GM12878 (cell line): Measurements from ENCODE around the gene ACSS1. TPM values are rescaled to one million over a fixed set of nuclear protein-coding genes. Genes with fewer than 3 reads are reported as not detected.

ENCODE experiments used
- ATAC-seq: fragments of 200-7000 bp; cut with Tn5 transposase; 3 replicates; pipeline ENCODE4 v1.9.1; 2020; ENCODE audit warnings: mild to moderate bottlenecking, moderate library complexity
- BruUV-seq: library from RNA; stranded (reverse); fragments of 400-500 nt; replicated peaks from 2 replicates; lab custom pipeline; 2021; lab: Mats Ljungman, UMichigan
- CTCF ChIA-PET: fragments of 300-600 bp; sonication (Branson Sonifier 250); formaldehyde crosslinking; extraction: SDS; loops from one replicate; lab custom pipeline; 2021; ENCODE audit warnings: inconsistent platforms; lab: Yijun Ruan, JAX
- POLR2A ChIA-PET: fragments of 350-600 bp; formaldehyde crosslinking; extraction: SDS; loops from one replicate; lab custom pipeline; 2021; ENCODE audit warnings: inconsistent platforms; lab: Charles Lee
- RAD21 ChIA-PET: fragments of 300-600 bp; sonication (Branson Sonifier 250); formaldehyde crosslinking; loops from one replicate; lab custom pipeline; 2023; ENCODE audit warnings: antibody characterized with exemption; ENCODE audit not compliant: unreplicated experiment; lab: Charles Lee
- SMC1A ChIA-PET: fragments of 300-600 bp; sonication (Branson Sonifier 250); formaldehyde crosslinking; loops from one replicate; lab custom pipeline; 2023; ENCODE audit not compliant: unreplicated experiment, uncharacterized antibody; lab: Charles Lee
- DNase-seq: peaks from one replicate; pipeline ENCODE4 v3.0.0-alpha.2; 2011; ENCODE audit warnings: low read depth, low spot score
- FAIRE-seq: peaks from 3 replicates; lab custom pipeline; 2011; peaks lifted over from hg19 to GRCh38; lab: Jason Lieb, UNC
- H2AFZ ChIP-seq: 2 replicates; pipeline ENCODE4 v1.6.0; 2011; ENCODE audit warnings: low read depth, low read length, control low read depth; ENCODE audit not compliant: control insufficient read depth
- H3K27ac ChIP-seq: 2 replicates; pipeline ENCODE4 v1.5.1; 2011; ENCODE audit warnings: control low read depth; ENCODE audit not compliant: control insufficient read depth, insufficient read depth
- H3K27me3 ChIP-seq, 2 experiments: replicated peaks in 1 of 2; 2 replicates each; pipeline versions ENCODE4 v1.6.0 to v1.6.1; 2011; ENCODE audit warnings: low read length in 1 of 2; ENCODE audit not compliant: control insufficient read depth in 2 of 2, insufficient read depth in 2 of 2
- H3K36me3 ChIP-seq, 2 experiments: 2 replicates each; pipeline ENCODE4 v1.5.1; 2011; ENCODE audit warnings: low read length in 1 of 2; ENCODE audit not compliant: control insufficient read depth in 2 of 2, insufficient read depth in 2 of 2
- H3K4me1 ChIP-seq: 2 replicates; pipeline ENCODE4 v1.6.1; 2011; ENCODE audit warnings: mild to moderate bottlenecking, low read length, moderate library complexity, mixed read lengths; ENCODE audit not compliant: control insufficient read depth, insufficient read depth
- H3K4me2 ChIP-seq: 2 replicates; pipeline ENCODE4 v1.6.0; 2011; ENCODE audit warnings: control low read depth; ENCODE audit not compliant: control insufficient read depth, insufficient read depth
- H3K4me3 ChIP-seq: fragments of 200-600 bp; sonication (generic); 2 replicates; pipeline ENCODE4 v1.5.1; 2016
- H3K79me2 ChIP-seq: 2 replicates; pipeline ENCODE4 v1.6.0; 2011; ENCODE audit warnings: low read length; ENCODE audit not compliant: control insufficient read depth, insufficient read depth
- H3K9ac ChIP-seq: 2 replicates; pipeline ENCODE4 v1.8.0; 2011; ENCODE audit warnings: low read length, control low read depth, mixed read lengths; ENCODE audit not compliant: control insufficient read depth, insufficient read depth
- H3K9me3 ChIP-seq: replicated peaks from 3 replicates; pipeline ENCODE4 v1.5.1; 2011; ENCODE audit warnings: mild to moderate bottlenecking, low read length; ENCODE audit not compliant: control insufficient read depth, insufficient read depth
- H4K20me1 ChIP-seq: 2 replicates; pipeline ENCODE4 v1.6.0; 2011; ENCODE audit not compliant: control insufficient read depth, insufficient read depth
- BHLHE40 ChIP-seq, 2 experiments: fragments of 450-650 bp in 1 of 2; IDR thresholded peaks; 2 replicates each; pipeline ENCODE4 v1.6.1; 2011 to 2017; ENCODE audit warnings: low read depth in 2 of 2, borderline replicate concordance in 1 of 2, improper control_type of control experiment in 1 of 2, low read length in 1 of 2, mild to moderate bottlenecking in 1 of 2
- CHD1 ChIP-seq: IDR thresholded peaks from 2 replicates; pipeline ENCODE4 v1.6.1; 2012; ENCODE audit warnings: low read depth, low read length, improper control_type of control experiment
- HDAC2 ChIP-seq: fragments of 200-600 bp; sonication (generic); IDR thresholded peaks from 2 replicates; pipeline ENCODE4 v1.6.1; 2017
- SUZ12 ChIP-seq: fragments of 200-600 bp; sonication (generic); IDR thresholded peaks from one replicate; pipeline ENCODE4 v1.6.1; 2018; ENCODE audit warnings: antibody characterized with exemption, mild to moderate bottlenecking; ENCODE audit not compliant: unreplicated experiment
- ZBTB40 ChIP-seq: fragments of 450-650 bp; IDR thresholded peaks from 2 replicates; pipeline ENCODE4 v1.6.1; 2016; ENCODE audit warnings: mild to moderate bottlenecking, moderate library complexity, borderline replicate concordance
- ZNF217 ChIP-seq: fragments of 450-650 bp; IDR thresholded peaks from 2 replicates; pipeline ENCODE4 v1.6.1; 2017; ENCODE audit warnings: antibody characterized with exemption, mild to moderate bottlenecking
- WGBS: methylation state at CpG from one replicate; pipeline ENCODE4 v1.1.6; 2016; ENCODE audit warnings: low lambda C conversion rate; ENCODE audit not compliant: insufficient replicate concordance, insufficient coverage; ENCODE audit errors: missing lambda C conversion rate; 5-methylcytosine and 5-hydroxymethylcytosine counted together
- in situ Hi-C: fragments of 300-500 bp; cut with MboI; formaldehyde crosslinking; loops from 9 replicates; pipeline ENCODE4 v1.14.3; 2018; ENCODE audit warnings: mixed read lengths
- intact Hi-C: fragments of 100-400 bp; cut with micrococcal nuclease; formaldehyde crosslinking; loops from one replicate; pipeline ENCODE4 v1.14.2; 2022; ENCODE audit not compliant: unreplicated experiment
- polyA plus RNA-seq, 11 experiments: library from polyadenylated mRNA; depleted of rRNA in 4 of 11; unstranded in 6 of 11; stranded (reverse) in 5 of 11; fragments of >200 nt; fragmentation: Nextera tagmentation in 4 of 11; fragmentation: Illumina TruSeq in 1 of 11; extraction: Ambion mirVana in 4 of 11; extraction: Trizol in 1 of 11; gene quantifications; 1 replicate in 1 of 11; 2 replicates in 10 of 11; pipeline versions ENCODE4 v1.2.1 to v1.2.3, GENCODE V29; 2011 to 2016; ENCODE audit warnings: inconsistent platforms in 2 of 11, missing spikeins in 2 of 11, low read depth in 1 of 11
- total RNA-seq, 4 experiments: library from RNA; depleted of rRNA in 3 of 4; stranded (reverse); fragments of >200 nt in 3 of 4; fragmentation: Illumina TruSeq in 1 of 4; extraction: Trizol in 1 of 4; gene quantifications; 2 replicates each; pipeline versions ENCODE4 v1.2.1 to v1.2.3, GENCODE V29; 2013 to 2021

Gene ACSS1
- total and polyA plus RNA-seq, 10 of the 15 experiments (the other 5 are each of a cell fraction or from before 2014, with no cell fraction given): 1.3 to 44.9 (median 31.1) TPM

- Histone ChIP-seq H4K20me1 (no peaks in the 10 kb centered on the region), H3K79me2 (no peaks in the 10 kb centered on the region), H3K27ac (no peak overlapping the region), H3K4me2 (no peak overlapping the region), H3K27me3 (peaks cover 0 to 4% of the 10 kb centered on the region in 2 experiments; a peak in 2 of 4 replicates), H3K9ac (no peak overlapping the region), H3K36me3 (no peaks in the 10 kb centered on the region), H2AFZ (no peak overlapping the region), H3K9me3 (no peaks in the 10 kb centered on the region), H3K4me1 (peaks cover 8% of the 10 kb centered on the region), H3K4me3 (no peak overlapping the region)
- ChIA-PET RAD21 (interaction anchor here (1.4 to 9.2 kb wide), 4 partner anchors 9 to 69 kb away, joined by 4 to 87 read pairs (median 10); partner anchors contain the start of gene APMAP), CTCF (interaction anchor here (0.8 to 12.6 kb wide), 7 partner anchors 9 to 335 kb away, joined by 3 to 244 read pairs (median 7); partner anchors contain the start of gene APMAP), SMC1A (interaction anchor here (0.6 to 6.4 kb wide), 11 partner anchors 9 to 344 kb away, joined by 3 to 116 read pairs (median 3); partner anchors contain the start of genes APMAP and GINS1), POLR2A (no interaction called here)
- DNase-seq: no peak
- TF ChIP-seq ZBTB40: no peak
- no peak for TF ChIP-seq CHD1
- no peak for TF ChIP-seq SUZ12
- TF ChIP-seq HDAC2: no peak
- no peak for TF ChIP-seq ZNF217
- TF ChIP-seq BHLHE40 (IDR thresholded peaks at IDR 0.05; ENCODE audit: borderline replicate concordance in 1 of 2, low read depth in 2 of 2, low read length in 1 of 2): no peak
- no TSS peak for BruUV-seq
- no peak for FAIRE-seq
- in situ Hi-C loops: loop anchor here (5.0 to 25.0 kb wide), 3 partner anchors 71 to 1701 kb away; partner anchors contain the start of genes APMAP, GZF1 and NXT1
- WGBS: 67% methylated on average over 11 of the region's 11 CpGs
- no peak for ATAC-seq
- intact Hi-C loops: no loop called here
Measured at GRCh38 chr20:25063546-25063945, 5.6 kb upstream of the ACSS1 start.
